CD4-positive, alpha-beta T cell treated with Interleukin-21 for 1 hour (primary cell): Measurements from ENCODE around the gene SUN2.

ENCODE experiments used
- DNase-seq: peaks from one replicate; pipeline ENCODE4 v3.0.0-alpha.2; 2020

Gene SUN2

GRCh38 chr22:38734421-38735100 lies 21.2 kb downstream of the SUN2 start:
- no peak for DNase-seq

- DNase-seq, result no peak
These were observed 21.9 kb downstream of the SUN2 start for GRCh38 chr22:38733724-38734381.

- DNase-seq, result peak; percentile 61
These were observed 22.5 kb downstream of the SUN2 start for GRCh38 chr22:38733329-38733723.

- DNase-seq, result no peak
These were observed 23.5 kb downstream of the SUN2 start for GRCh38 chr22:38732251-38732815.

- no peak for DNase-seq
These were observed 24.1 kb downstream of the SUN2 start for GRCh38 chr22:38731703-38732161.

GRCh38 chr22:38730411-38730871 lies 25.4 kb downstream of the SUN2 start:
- no peak for DNase-seq

GRCh38 chr22:38729946-38730345 lies 25.9 kb downstream of the SUN2 start:
- no peak for DNase-seq

GRCh38 chr22:38728871-38729796 lies 26.7 kb downstream of the SUN2 start:
- no peak for DNase-seq

GRCh38 chr22:38727530-38728451 lies 28.0 kb downstream of the SUN2 start:
- DNase-seq, result no peak

GRCh38 chr22:38727123-38727522 lies 28.7 kb downstream of the SUN2 start:
- DNase-seq, result no peak

- no peak for DNase-seq
These were observed 29.7 kb downstream of the SUN2 start for GRCh38 chr22:38725900-38726655.

GRCh38 chr22:38724926-38725571 lies 30.7 kb downstream of the SUN2 start:
- peak; percentile 67 for DNase-seq

GRCh38 chr22:38724176-38724575 lies 31.6 kb downstream of the SUN2 start:
- DNase-seq, result no peak

GRCh38 chr22:38721551-38721950 lies 34.2 kb downstream of the SUN2 start:
- no peak for DNase-seq

GRCh38 chr22:38720350-38720749 lies 35.4 kb downstream of the SUN2 start:
- no peak for DNase-seq

- DNase-seq, result no peak
These were observed 36.6 kb downstream of the SUN2 start for GRCh38 chr22:38719196-38719595.

GRCh38 chr22:38718414-38718813 lies 37.4 kb downstream of the SUN2 start:
- DNase-seq, result no peak

- no peak for DNase-seq
These were observed 38.6 kb downstream of the SUN2 start for GRCh38 chr22:38717244-38717643.

- DNase-seq, result no peak
These were observed 39.0 kb downstream of the SUN2 start for GRCh38 chr22:38716826-38717225.

GRCh38 chr22:38716271-38716670 lies 39.5 kb downstream of the SUN2 start:
- no peak for DNase-seq

- DNase-seq, result no peak
These were observed 39.9 kb downstream of the SUN2 start for GRCh38 chr22:38715852-38716251.
